Measurements from ENCODE around the gene ADAMTS14.

DNA sequence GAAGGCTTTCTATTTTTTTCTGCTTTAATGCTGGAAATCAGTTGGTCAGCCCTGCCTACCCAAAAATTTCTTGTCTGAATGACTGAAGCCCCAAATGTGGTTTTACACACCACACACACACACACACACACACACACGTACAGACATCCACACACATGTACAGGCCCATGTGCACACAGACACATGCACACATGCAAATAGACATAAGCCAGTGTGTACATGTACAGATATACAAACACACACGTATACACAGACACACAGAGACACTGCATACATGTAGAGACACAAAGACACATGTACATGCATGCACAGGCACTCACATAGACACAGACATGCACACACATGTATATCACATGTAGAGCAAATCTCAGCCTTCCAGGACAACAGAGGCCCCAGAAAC is 58.6 kb downstream of the ADAMTS14 start:
- TF ChIP-seq, protein P1, sequence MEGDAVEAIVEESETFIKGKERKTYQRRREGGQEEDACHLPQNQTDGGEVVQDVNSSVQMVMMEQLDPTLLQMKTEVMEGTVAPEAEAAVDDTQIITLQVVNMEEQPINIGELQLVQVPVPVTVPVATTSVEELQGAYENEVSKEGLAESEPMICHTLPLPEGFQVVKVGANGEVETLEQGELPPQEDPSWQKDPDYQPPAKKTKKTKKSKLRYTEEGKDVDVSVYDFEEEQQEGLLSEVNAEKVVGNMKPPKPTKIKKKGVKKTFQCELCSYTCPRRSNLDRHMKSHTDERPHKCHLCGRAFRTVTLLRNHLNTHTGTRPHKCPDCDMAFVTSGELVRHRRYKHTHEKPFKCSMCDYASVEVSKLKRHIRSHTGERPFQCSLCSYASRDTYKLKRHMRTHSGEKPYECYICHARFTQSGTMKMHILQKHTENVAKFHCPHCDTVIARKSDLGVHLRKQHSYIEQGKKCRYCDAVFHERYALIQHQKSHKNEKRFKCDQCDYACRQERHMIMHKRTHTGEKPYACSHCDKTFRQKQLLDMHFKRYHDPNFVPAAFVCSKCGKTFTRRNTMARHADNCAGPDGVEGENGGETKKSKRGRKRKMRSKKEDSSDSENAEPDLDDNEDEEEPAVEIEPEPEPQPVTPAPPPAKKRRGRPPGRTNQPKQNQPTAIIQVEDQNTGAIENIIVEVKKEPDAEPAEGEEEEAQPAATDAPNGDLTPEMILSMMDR (optimal IDR thresholded peaks at IDR 0.05 in 1 of 3, IDR thresholded peaks at IDR 0.05 in 1 of 3, conservative IDR thresholded peaks at IDR 0.05 in 1 of 3; ENCODE audit: extremely low read depth in 1 of 3, insufficient read depth in 2 of 3, low read length in 3 of 3), result no peak
- no peak for TF ChIP-seq EZH2 (IDR thresholded peaks at IDR 0.05; ENCODE audit: low read length)
